DOHH2 (cell line): ENCODE data around the gene AFG1L.

Experiments used
- H3F3A ChIP-seq: fragments of 200-600 bp; sonication (generic), shearing (Covaris generic); 2 replicates; pipeline ENCODE4 v1.6.0; 2016; ENCODE audit warnings: antibody characterized with exemption, mild to moderate bottlenecking; ENCODE audit not compliant: control insufficient read depth, insufficient read depth
- H3K27ac ChIP-seq: fragments of 200-600 bp; sonication (generic); 2 replicates; pipeline ENCODE4 v1.5.1; 2014; ENCODE audit warnings: low read depth, mild to moderate bottlenecking, low read length, moderate library complexity
- H3K27me3 ChIP-seq: fragments of 200-600 bp; sonication (generic); 2 replicates; pipeline ENCODE4 v1.6.1; 2014; ENCODE audit warnings: mild to moderate bottlenecking, low read length, mixed read lengths; ENCODE audit not compliant: control insufficient read depth
- H3K36me3 ChIP-seq: fragments of 200-600 bp; sonication (generic); 2 replicates; pipeline ENCODE4 v1.6.1; 2014; ENCODE audit warnings: mild to moderate bottlenecking, low read length, moderate library complexity, mixed read lengths; ENCODE audit not compliant: control insufficient read depth
- H3K4me1 ChIP-seq: fragments of 200-600 bp; sonication (generic); 2 replicates; pipeline ENCODE4 v1.6.1; 2014; ENCODE audit warnings: mild to moderate bottlenecking, low read length, mixed read lengths; ENCODE audit not compliant: control insufficient read depth
- H3K4me2 ChIP-seq: fragments of 200-600 bp; sonication (generic); 2 replicates; pipeline ENCODE4 v1.6.0; 2014; ENCODE audit warnings: mild to moderate bottlenecking, low read length, moderate library complexity
- H3K4me3 ChIP-seq: fragments of 200-600 bp; sonication (generic); 2 replicates; pipeline ENCODE4 v1.5.1; 2014; ENCODE audit warnings: mild to moderate bottlenecking, low read length, mixed read lengths
- H3K79me2 ChIP-seq: fragments of 200-600 bp; sonication (generic); 2 replicates; pipeline ENCODE4 v1.6.1; 2014; ENCODE audit warnings: mild to moderate bottlenecking, low read length, mixed read lengths; ENCODE audit not compliant: control insufficient read depth
- H3K9me2 ChIP-seq: fragments of 200-600 bp; sonication (generic); replicated peaks from 2 replicates; pipeline ENCODE4 v1.6.1; 2014; ENCODE audit warnings: mild to moderate bottlenecking, low read length, mixed read lengths; ENCODE audit not compliant: control insufficient read depth
- H3K9me3 ChIP-seq: fragments of 200-600 bp; sonication (generic); 2 replicates; pipeline ENCODE4 v1.6.1; 2014; ENCODE audit warnings: antibody characterized with exemption, low read length, mixed read lengths; ENCODE audit not compliant: control insufficient read depth, insufficient read depth
- H4K20me1 ChIP-seq: fragments of 200-600 bp; sonication (generic); 2 replicates; pipeline ENCODE4 v1.6.0; 2014; ENCODE audit warnings: low read depth, mild to moderate bottlenecking, antibody characterized with exemption, low read length, moderate library complexity; ENCODE audit not compliant: control insufficient read depth, insufficient read depth
- EZH2phosphoT487 ChIP-seq: fragments of 200-600 bp; sonication (generic); IDR thresholded peaks from 2 replicates; pipeline ENCODE4 v1.6.1; 2017; ENCODE audit warnings: borderline replicate concordance, mild to moderate bottlenecking, antibody characterized with exemption, low read length, moderate library complexity, mixed read lengths
- TF ChIP-seq, protein P1 (sequence below): fragments of 200-600 bp; sonication (generic); IDR thresholded peaks from one replicate; pipeline ENCODE4 v1.5.1; 2014; ENCODE audit warnings: antibody characterized with exemption, mild to moderate bottlenecking, low read depth, low read length; ENCODE audit not compliant: poor library complexity, severe bottlenecking

AFG1L gene

DNA sequence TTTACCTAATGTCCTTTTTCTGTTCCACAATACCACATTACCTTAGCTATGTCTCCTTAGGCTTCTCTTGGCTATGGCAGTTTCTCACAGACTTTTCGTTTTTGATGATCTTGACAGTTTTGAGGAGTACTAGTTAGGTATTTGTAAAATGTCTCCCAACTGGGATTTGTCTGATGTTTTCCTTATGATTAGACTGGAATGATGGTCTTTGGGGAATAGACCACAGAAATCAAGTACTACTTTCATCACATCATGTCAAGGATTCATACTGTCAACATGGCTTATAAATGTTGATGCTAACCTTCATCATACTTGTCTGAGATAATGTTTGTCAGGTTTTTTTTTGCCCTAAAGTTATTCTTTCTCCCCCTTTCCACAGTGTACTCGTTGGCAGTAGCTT, 187.7 kb downstream of the AFG1L start:
- Histone ChIP-seq H3K4me2 (no peak overlapping the region), H3F3A (no peaks in the 10 kb centered on the region), H3K36me3 (no peaks in the 10 kb centered on the region), H3K9me2 (no peaks in the 10 kb centered on the region), H3K27ac (no peak overlapping the region), H4K20me1 (no peaks in the 10 kb centered on the region), H3K79me2 (no peaks in the 10 kb centered on the region), H3K4me3 (no peak overlapping the region), H3K9me3 (no peaks in the 10 kb centered on the region), H3K4me1 (no peaks in the 10 kb centered on the region), H3K27me3 (no peaks in the 10 kb centered on the region)
- TF ChIP-seq EZH2phosphoT487: no peak
- TF ChIP-seq, protein P1, sequence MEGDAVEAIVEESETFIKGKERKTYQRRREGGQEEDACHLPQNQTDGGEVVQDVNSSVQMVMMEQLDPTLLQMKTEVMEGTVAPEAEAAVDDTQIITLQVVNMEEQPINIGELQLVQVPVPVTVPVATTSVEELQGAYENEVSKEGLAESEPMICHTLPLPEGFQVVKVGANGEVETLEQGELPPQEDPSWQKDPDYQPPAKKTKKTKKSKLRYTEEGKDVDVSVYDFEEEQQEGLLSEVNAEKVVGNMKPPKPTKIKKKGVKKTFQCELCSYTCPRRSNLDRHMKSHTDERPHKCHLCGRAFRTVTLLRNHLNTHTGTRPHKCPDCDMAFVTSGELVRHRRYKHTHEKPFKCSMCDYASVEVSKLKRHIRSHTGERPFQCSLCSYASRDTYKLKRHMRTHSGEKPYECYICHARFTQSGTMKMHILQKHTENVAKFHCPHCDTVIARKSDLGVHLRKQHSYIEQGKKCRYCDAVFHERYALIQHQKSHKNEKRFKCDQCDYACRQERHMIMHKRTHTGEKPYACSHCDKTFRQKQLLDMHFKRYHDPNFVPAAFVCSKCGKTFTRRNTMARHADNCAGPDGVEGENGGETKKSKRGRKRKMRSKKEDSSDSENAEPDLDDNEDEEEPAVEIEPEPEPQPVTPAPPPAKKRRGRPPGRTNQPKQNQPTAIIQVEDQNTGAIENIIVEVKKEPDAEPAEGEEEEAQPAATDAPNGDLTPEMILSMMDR: no peak

DNA sequence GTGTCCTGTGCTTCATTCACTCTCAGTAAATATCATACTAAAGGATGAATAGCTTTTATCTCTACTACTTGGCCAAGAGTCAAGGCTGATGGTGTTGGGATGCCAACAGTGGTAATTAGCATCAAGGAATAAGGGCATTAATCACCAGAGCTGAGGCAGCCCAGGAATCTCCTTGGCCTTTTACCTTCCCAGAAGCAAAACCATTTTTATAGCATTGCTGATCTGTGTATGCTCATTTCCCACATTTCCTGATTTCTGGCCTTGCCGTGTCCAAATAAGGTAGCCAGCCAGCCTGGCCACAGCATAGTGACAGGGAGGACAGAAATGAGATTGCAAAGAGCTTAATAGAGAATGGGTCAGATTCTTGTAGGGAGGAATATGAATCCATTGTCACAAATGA, 189.2 kb downstream of the AFG1L start:
- H3K27me3 ChIP-seq: no peaks in the 10 kb centered on the region
- no peak for TF ChIP-seq EZH2phosphoT487
- TF ChIP-seq, protein P1: no peak

DNA sequence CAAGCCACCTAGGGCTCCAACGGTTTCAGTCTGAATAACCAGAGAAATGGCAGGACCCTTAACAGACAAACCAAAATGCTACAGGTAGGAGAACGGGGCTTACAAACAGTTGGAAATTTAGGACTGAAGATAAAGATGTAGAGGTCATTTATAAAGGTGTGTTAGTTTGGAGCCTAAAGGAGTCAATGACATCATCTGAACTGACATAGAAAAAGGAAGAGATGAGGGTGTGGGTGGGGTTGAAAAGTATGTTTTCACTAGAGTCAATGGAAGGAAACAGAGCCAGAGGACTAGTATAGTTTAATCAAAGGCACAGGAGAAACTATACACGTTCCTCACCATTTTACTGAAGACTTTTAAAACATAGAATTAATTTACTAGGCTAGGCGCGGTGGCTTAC, 194.8 kb downstream of the AFG1L start:
- TF ChIP-seq EZH2phosphoT487: no peak
- TF ChIP-seq, protein P1: no peak
- Histone ChIP-seq H3F3A (no peaks in the 10 kb centered on the region), H3K27me3 (no peaks in the 10 kb centered on the region), H3K9me3 (no peaks in the 10 kb centered on the region), H3K79me2 (no peaks in the 10 kb centered on the region), H3K27ac (no peak overlapping the region), H3K36me3 (no peaks in the 10 kb centered on the region), H3K9me2 (no peaks in the 10 kb centered on the region), H4K20me1 (no peaks in the 10 kb centered on the region), H3K4me1 (no peaks in the 10 kb centered on the region), H3K4me3 (no peak overlapping the region), H3K4me2 (no peak overlapping the region)

More for the DNA sequence above, 189.2 kb downstream of the AFG1L start:
- Histone ChIP-seq H3K4me2 (no peak overlapping the region), H3K9me3 (no peaks in the 10 kb centered on the region), H3K4me1 (no peaks in the 10 kb centered on the region), H3K36me3 (no peaks in the 10 kb centered on the region), H3F3A (no peaks in the 10 kb centered on the region), H3K79me2 (no peaks in the 10 kb centered on the region), H4K20me1 (no peaks in the 10 kb centered on the region), H3K9me2 (no peaks in the 10 kb centered on the region), H3K27ac (no peak overlapping the region), H3K4me3 (no peak overlapping the region)
